ENCODE results near the gene PTPRE.

The PTPRE gene

DNA sequence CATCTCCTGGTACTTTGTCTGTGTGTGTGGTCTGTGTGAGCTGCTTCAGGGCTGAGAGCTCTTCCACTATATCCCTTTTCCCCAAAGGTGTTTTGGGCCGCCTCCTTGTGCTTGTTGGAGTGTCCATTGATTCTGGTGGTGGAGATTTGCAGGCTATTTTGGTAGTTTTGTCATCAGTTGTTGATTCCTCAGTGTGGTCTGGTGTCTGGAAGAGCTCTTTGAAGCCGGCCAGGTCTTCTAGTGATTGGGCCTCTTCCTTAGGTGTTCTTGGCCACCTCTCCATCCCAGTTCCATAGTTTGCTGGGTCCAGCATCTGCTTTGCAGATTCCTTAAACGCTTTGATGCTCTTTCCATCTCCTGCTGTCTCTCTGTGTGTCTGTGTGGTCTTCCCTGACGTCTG lies 198.5 kb downstream of the PTPRE start:
- DNase-seq, result no peak

DNA sequence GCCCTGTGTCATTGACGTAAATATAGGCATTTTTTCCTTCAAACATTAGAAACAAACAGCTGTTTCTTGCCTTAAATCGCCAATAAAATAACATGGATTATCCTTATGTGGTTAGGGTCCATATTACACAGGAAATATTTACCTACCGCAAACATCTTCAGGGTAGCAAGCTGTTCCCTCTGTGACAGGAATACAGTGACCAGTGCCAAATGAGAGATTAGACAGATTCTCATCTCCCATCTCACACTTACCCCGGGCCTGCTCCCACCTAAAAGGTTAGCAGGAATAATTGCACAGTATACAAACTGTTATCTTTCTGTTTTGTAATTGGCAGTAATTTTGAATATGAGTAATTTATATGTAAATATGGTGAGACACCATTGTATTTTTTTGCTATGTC lies 202.8 kb downstream of the PTPRE start:
- DNase-seq, result no peak

DNA sequence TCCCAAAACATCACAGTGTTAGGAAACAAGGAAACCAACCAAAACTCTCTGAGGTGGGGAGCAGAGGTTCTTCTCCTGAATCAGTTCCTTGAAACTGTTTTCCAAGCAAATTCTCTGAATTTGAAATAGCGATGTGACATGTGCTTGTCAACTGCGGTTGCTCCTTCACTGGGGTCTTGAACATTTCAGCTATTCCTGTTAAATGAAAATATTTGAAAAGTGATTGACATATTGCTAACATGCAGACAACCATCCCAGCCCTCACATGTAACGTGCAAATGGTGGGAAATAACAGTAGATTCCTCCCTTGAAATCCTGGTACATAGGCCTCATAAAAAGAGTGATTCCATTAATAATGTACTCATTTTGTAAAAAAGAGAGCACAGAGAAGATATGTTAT lies 203.4 kb downstream of the PTPRE start:
- DNase-seq, result no peak

DNA sequence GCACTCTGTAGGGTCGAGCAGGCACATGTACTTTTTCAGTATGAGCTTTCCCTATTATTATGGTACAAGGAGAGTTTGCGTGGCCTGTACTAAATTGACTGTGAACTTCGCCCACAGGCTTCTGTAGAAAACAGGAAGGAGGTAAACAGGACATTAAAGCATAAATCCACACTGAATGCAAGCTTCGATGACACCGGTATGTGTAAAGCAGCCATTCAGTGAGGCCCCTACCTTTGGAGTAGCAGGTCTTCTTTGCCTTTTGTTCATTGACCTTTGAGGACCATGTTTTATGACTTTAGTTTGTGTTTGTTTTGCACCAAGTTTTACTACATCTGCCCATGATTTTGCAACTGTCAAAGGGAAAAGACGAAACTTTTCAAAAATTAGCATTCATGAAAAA lies 204.8 kb downstream of the PTPRE start:
- DNase-seq, result no peak

DNA sequence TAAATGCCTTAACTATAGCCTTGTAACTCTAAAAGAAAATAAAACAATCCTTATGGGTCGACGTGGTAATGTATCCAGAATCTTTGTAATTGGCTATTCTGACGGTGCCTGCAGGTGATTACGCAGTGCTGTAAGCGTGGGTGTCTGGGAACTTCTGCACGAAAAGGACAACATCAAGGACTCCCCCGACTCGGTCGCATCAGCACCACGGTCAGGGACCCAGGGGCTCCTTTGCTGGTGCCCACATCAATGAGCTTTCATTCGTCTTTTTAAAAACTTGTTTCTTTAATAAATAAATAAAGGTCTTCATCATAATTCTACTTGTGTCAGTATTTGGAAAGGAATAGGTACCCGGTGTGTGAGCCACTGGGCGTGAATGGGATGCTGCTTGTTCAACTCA lies 206.1 kb downstream of the PTPRE start:
- DNase-seq, result no peak

DNA sequence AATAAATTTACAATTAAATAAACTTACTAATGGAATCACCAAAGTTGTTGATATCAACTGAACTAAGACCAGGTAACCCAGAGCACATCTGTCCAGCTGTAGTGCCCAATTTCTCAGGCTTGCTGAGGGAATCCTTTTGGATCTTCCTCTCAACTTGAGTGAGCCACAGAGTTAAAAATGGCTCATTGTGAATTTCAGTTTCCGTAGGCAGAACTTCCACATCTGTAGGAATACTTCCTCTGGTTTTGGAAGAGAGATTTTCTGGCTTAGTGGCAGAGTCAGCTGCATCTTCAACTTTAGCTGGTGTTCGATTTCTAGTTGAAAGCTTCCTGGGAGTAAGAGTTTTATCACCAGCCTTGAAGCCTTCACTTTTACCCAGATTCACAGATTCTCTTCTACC lies 208.0 kb downstream of the PTPRE start:
- no peak for DNase-seq

DNA sequence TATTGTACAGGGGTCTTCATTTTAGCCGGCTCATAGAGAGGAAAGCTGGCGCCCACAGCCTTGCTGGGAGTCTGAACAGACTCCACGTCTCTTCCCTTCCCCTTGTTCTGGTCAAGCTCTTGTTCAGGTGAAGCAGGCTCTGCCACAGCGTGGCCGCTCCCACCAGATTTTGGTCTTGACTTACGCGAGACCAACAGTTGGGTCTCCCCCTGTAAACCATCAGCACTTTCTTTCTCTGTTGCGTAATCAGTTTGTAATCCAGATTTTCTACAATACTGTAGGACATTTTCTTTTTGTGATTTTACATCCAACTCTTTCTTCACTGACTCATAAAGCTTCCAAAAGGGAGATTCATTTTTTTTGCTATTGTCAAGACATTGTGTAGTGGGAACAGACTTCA lies 208.5 kb downstream of the PTPRE start:
- DNase-seq, result no peak

DNA sequence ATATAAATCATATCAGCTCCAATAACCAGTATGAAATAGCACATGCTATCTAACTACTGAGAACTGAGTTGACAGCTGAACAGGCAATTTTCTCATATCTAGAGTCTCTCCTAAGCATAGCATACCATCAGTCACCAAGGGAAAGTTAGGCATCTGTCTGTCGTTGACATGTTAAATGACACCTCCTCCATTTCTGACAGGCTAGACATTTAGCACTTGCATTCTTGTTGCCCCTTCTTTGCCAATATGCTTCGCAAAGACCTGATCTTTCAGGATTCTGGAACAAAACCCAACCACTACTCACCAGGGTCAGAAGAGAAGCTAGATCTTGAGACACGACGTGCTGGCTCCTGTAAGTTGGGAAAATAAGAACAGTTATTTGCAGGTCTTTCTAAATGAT lies 209.3 kb downstream of the PTPRE start:
- DNase-seq, result no peak

DNA sequence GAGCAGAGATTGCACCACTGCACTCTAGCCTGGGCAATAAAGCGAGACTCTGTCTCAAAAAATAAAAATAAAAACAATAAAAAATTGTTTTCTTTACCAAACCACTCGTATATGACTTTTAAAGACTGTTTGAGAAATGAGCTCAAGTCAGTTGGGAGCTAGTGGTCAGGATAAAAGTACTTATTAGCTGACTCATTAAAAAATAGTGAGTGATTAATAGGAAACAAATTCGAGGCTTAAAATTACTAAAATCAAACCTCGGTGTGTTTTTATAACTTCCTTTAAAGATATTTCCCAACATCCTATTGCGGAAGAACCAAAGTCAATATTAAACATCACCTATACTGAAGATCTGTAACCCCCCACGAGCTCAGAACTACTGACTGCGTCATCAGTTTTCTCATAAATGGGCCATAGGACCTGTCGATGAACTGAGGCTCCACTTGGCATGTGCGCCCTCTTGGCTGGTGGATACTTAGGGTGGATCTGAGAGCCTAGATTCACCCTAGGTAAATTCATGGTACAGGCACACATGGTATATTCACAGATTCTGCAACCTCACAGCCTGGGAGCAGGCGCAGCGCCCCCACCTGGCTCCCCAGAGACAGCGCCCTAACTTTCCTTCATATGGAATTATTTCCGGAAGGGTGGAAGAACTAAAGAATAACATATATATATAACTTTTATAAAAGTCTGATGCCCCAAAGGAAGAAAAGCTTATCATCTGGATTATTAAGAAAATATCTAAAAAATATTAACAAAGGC lies 210.1 kb downstream of the PTPRE start:
- no peak for DNase-seq

DNA sequence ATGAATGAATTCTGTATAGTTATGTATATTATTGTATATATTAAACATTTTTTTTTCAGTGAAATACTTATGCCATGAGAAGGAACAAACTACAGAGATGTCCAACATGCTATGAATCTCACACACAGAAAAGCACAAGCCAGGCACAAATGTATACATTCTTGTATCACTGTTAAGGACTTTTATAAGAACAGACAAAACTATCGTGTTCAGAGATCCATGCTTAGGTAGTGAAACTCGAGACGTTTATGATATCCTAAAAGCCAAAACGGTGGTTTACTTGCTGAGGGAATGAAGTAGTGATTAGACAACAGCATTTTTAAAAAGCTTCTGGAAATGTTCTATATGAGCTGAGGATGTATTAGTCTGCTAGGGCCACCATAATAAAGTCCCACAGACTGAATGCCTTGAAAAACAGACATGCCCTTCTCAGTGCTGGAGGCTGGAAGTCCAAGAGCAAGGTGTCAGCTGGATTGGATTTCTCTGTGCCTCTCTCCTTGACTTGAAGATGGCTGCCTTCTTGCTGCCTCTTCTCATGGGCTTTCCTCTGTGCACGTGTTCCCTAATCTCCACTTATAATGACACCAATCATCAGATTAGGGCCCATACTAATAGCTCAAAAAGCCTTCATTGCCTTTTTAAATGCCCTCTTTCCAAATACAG lies 215.0 kb downstream of the PTPRE start:
- DNase-seq, result no peak

DNA sequence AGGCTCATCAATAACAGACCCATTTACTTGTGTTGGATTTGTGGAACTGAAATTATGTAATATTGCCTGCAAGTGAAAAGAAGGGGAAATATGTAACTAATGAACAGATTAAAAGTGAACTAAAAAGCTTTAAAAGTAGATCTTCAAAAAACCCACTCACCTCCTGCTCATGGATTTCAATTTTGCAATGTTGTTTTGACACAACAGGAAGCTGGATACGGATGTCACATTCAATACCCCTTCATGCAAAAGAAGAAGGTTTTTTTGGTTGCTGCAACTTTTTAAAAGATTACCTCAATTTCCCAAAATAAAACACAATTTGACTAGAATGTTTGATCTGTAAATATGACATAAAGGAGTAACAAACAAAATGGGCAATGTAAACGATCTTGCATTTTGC lies 216.0 kb downstream of the PTPRE start:
- no peak for DNase-seq

DNA sequence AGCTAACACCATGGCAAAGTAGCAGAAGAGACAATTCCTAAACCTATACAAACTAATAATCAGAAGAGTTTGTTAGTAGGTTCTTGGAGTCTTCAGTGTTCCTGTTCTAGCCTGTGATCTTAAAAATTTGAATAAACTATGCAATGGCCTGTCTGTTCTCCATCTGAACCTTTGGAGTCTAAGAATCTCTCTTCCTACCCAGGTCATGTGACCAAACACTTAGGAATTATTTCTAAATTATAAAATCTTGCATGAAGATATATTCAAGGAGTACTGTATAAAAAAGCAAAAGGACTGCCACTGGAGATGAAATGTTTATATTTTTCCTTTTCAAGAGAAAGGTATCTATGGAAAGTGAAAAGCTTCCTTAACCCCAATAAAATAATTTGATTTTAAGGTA lies 216.9 kb downstream of the PTPRE start:
- DNase-seq, result no peak

DNA sequence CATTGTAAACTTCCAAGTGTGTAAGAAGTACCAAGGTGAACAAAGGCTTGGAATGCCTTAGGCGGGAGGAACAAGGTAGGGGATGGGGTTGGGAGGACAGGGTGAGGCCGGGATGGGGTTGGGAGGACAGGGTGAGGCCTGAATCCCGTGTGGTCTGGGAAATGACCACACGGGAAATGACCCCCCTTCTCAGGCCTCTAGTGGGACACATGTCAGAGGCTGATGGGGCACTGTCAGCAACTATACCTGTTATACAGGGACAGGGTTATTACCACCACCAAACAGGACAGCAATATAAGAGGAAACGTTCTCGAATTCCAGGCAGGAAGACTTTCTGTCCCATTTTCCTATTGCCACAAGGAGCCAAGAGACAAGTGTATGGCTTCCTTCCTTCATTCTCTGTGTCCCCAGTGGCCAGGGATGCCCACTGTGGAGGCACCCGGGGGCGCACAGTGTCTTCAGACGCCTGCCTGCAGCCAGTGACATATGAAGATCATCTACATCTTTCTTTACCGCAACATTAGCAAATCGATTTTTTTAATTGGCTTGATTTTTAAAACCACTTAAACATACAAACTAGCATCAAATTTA lies 218.0 kb downstream of the PTPRE start:
- no peak for DNase-seq

DNA sequence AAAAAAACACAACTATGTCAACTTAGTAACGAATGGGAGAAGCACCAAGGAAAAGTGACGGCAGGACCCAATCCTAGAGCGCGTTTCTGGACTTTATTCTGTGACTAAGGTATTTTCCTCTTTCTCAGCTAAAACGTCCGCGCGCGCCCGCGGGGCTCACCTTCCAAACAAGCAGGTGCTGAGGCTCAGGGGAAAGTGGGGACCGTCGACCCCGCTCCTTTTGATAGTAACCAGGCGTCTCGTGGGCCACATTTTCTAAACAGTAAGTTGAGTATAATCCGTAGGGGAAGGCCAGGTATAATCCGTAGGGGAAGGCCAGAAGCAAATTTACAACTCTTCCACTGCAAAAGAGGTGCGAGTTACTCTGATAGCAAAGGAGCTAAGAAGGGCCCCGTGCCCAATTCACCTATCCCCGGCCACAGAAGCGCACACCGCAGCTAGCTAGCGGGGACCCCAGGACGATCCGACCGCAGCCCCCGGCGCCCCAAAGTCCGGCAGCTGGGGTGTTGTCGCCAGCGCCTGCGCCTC lies 218.6 kb downstream of the PTPRE start:
- no peak for DNase-seq

DNA sequence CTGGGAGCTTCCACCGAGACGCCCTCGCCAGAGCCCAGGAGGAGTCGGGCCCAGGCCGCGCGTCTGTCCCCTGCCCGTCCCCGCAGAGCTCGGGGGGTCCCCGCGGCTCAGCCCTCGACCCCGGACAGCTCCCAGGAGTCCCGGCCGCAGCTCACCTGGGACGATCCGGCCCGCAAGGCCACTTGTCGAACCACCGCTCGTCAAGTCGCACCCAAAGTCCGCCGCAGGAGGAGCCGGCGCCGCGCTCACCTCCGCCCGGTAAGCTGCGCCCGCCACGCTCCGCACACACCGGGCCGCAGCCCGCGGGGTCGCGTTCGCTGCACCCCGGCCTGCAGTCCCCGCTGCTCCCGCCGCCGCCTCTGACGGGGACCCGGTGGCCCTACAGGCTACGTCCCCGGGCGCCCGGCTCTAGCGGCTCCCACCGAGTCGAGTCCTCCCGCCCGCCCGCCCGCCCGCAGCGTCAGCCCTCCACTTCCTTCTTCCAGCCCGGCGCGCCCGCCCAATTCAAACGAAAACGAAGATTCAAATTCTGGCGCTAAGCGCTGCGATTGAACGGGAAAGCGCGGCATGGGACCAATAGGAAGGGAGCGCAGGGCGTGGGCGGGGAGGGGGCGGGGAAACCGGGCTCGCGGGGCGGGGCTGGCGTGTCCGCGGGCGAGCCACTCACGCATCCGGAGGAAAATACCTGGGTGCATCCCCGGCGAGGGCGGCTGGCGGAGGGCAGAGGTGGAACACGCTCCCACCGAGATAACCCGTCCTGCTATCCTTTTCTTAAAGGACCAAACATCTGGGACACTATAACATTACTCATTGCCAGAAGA lies 219.3 kb downstream of the PTPRE start, which contains the start of gene MKI67:
Gene MKI67 (minus strand): TSS at position 480 of the 821 bp plus-strand sequence. CDS start 756 bp downstream, outside the sequence.
- peak; percentile 90 for DNase-seq

DNA sequence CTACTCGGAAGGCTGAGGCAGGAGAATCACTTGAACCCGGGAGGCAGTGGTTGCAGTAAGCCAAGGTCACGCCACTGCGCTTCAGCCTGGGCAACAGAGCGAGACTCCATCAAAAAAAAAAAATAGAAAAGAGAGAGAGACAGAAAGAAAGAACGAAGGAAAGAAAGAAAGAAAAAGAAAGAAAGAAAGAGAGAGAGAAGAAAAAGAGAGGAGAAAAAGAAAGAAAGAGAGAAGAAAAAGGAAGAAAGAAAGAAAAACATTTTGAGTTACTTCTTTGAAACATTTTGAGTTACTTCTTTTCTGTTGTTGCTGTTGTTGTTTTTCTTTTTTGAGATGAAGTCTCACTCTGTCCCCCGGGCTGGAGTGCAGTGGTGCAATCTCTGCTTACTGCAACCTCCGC lies 221.7 kb downstream of the PTPRE start:
- no peak for DNase-seq

DNA sequence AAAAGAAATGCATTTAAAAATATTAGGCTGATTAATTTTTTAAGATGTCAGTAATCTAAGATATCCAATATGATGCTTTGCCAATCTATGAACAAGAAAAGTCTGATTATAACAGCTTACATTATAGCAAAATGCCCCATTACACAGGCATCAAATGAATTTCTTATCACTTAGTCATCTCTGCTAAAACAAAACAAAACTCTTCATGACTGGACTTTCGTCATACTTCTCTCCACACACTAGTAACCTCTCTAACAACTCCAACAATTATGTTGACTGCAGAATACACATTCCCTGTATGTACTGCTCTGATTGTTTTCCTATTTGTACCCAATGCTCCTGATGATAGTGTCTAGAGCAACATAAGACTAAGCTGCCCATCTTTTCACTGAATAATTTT lies 223.1 kb downstream of the PTPRE start:
- DNase-seq, result no peak

Data from GDM1 (cell line).